H1 (cell line): Measurements from ENCODE around the gene STAMBPL1. TPM values are rescaled to one million over a fixed set of nuclear protein-coding genes. Genes with fewer than 3 reads are reported as not detected.

Experiments used
- CTCF ChIA-PET: fragments of 300-600 bp; sonication (Branson Sonifier 250); formaldehyde crosslinking; loops from one replicate; lab custom pipeline; 2021; ENCODE audit not compliant: partially characterized antibody; lab: Charles Lee
- POLR2A ChIA-PET: fragments of 300-600 bp; sonication (Branson Sonifier 250); formaldehyde crosslinking; loops from one replicate; lab custom pipeline; 2021; ENCODE audit warnings: inconsistent platforms; ENCODE audit not compliant: partially characterized antibody; lab: Charles Lee
- DNase-seq, 2 experiments: peaks; one replicate each; pipeline versions ENCODE4 v3.0.0 to v3.0.0-alpha.2; 2010 to 2022; ENCODE audit warnings: low spot score in 2 of 2, low read depth in 1 of 2, mixed read lengths in 1 of 2
- FAIRE-seq: peaks from 2 replicates; lab custom pipeline; 2011; peaks lifted over from hg19 to GRCh38; lab: Jason Lieb, UNC
- H2AFZ ChIP-seq: 2 replicates; pipeline ENCODE4 v1.8.1; 2012; ENCODE audit warnings: low read length, inconsistent platforms
- H2AK5ac ChIP-seq: 2 replicates; pipeline ENCODE4 v1.6.1; 2013; ENCODE audit warnings: low read depth, low read length
- H2BK120ac ChIP-seq: replicated peaks from 2 replicates; pipeline ENCODE3; 2013; ENCODE audit warnings: low read depth, low read length, inconsistent platforms
- H2BK12ac ChIP-seq: 2 replicates; pipeline ENCODE4 v1.6.1; 2013; ENCODE audit warnings: low read depth, low read length
- H2BK15ac ChIP-seq: 2 replicates; pipeline ENCODE4 v1.6.1; 2013; ENCODE audit warnings: low read length
- H2BK20ac ChIP-seq: 2 replicates; pipeline ENCODE4 v1.6.1; 2013; ENCODE audit warnings: low read length
- H2BK5ac ChIP-seq: 2 replicates; pipeline ENCODE4 v1.6.1; 2013; ENCODE audit warnings: low read depth, low read length
- H3K14ac ChIP-seq: 2 replicates; pipeline ENCODE4 v1.6.1; 2013; ENCODE audit warnings: inconsistent platforms; ENCODE audit not compliant: insufficient read length
- H3K18ac ChIP-seq: 2 replicates; pipeline ENCODE4 v1.6.1; 2013; ENCODE audit warnings: low read length; ENCODE audit errors: extremely low read depth
- H3K23ac ChIP-seq: 2 replicates; pipeline ENCODE4 v1.6.1; 2013; ENCODE audit warnings: inconsistent platforms; ENCODE audit not compliant: insufficient read length
- H3K23me2 ChIP-seq: 2 replicates; pipeline ENCODE4 v1.6.1; 2013; ENCODE audit warnings: low read depth, low read length
- H3K27ac ChIP-seq: 2 replicates; pipeline ENCODE4 v1.6.1; 2011; ENCODE audit warnings: low read depth, low read length, inconsistent platforms
- H3K27me3 ChIP-seq, 4 experiments: replicated peaks in 1 of 4; 1 replicate in 1 of 4; 2 replicates in 3 of 4; pipeline versions ENCODE4 v1.6.1 to v1.8.1; 2011 to 2013; ENCODE audit warnings: low read length in 3 of 4, mild to moderate bottlenecking in 3 of 4, inconsistent platforms in 2 of 4, mixed read lengths in 2 of 4, moderate library complexity in 1 of 4; ENCODE audit not compliant: control insufficient read depth in 3 of 4, insufficient read depth in 3 of 4; ENCODE audit errors: extremely low read depth in 1 of 4
- H3K36me3 ChIP-seq, 4 experiments: 2 replicates each; pipeline versions ENCODE4 v1.6.1 to v1.8.1; 2011 to 2013; ENCODE audit warnings: mild to moderate bottlenecking in 4 of 4, low read length in 3 of 4, moderate library complexity in 2 of 4, control low read depth in 1 of 4, inconsistent platforms in 1 of 4; ENCODE audit not compliant: insufficient read depth in 4 of 4, control insufficient read depth in 2 of 4
- H3K4ac ChIP-seq: replicated peaks from 2 replicates; pipeline ENCODE3; 2013; ENCODE audit warnings: low read length, low read depth, mixed read lengths, inconsistent platforms; ENCODE audit not compliant: insufficient read length
- H3K4me1 ChIP-seq, 4 experiments: replicated peaks in 1 of 4; 1 replicate in 1 of 4; 2 replicates in 3 of 4; pipeline versions ENCODE4 v1.6.1 to v1.8.1; 2011 to 2013; ENCODE audit warnings: low read length in 3 of 4, inconsistent platforms in 2 of 4, mixed read lengths in 1 of 4; ENCODE audit not compliant: insufficient read depth in 4 of 4, control insufficient read depth in 3 of 4
- H3K4me2 ChIP-seq, 2 experiments: 2 replicates each; pipeline versions ENCODE4 v1.6.1 to v1.8.1; 2011 to 2013; ENCODE audit warnings: low read depth in 2 of 2, low read length in 2 of 2, control low read depth in 1 of 2, inconsistent platforms in 1 of 2, mild to moderate bottlenecking in 1 of 2; ENCODE audit not compliant: insufficient read depth in 1 of 2
- H3K4me3 ChIP-seq, 4 experiments: fragments of 200-600, 300-600 bp in 1 of 4; sonication (generic), shearing (Covaris generic), sonication (Bioruptor Twin) in 1 of 4; 2 replicates each; pipeline versions ENCODE4 v1.5.1 to v1.8.1; 2011 to 2016; ENCODE audit warnings: low read length in 4 of 4, low read depth in 3 of 4, control low read depth in 2 of 4, inconsistent platforms in 2 of 4, mild to moderate bottlenecking in 2 of 4, mixed read lengths in 1 of 4, moderate library complexity in 1 of 4; ENCODE audit not compliant: insufficient read depth in 2 of 4; ENCODE audit errors: extremely low read depth in 1 of 4
- H3K56ac ChIP-seq: replicated peaks from 2 replicates; pipeline ENCODE3; 2013; ENCODE audit warnings: low read depth, mild to moderate bottlenecking, mixed read lengths, low read length, inconsistent platforms; ENCODE audit not compliant: insufficient read length
- H3K79me1 ChIP-seq: 2 replicates; pipeline ENCODE4 v1.6.1; 2013; ENCODE audit warnings: low read depth, low read length, control low read depth
- H3K79me2 ChIP-seq, 2 experiments: 2 replicates each; pipeline versions ENCODE4 v1.6.1 to v1.8.1; 2012 to 2013; ENCODE audit warnings: low read length in 2 of 2, mild to moderate bottlenecking in 2 of 2, inconsistent platforms in 1 of 2; ENCODE audit not compliant: insufficient read depth in 2 of 2, control insufficient read depth in 1 of 2
- H3K9ac ChIP-seq, 4 experiments: replicated peaks in 1 of 4; 1 replicate in 1 of 4; 2 replicates in 3 of 4; pipeline versions ENCODE4 v1.6.1 to v1.8.1; 2011 to 2013; ENCODE audit warnings: low read depth in 3 of 4, low read length in 3 of 4, control low read depth in 2 of 4, mild to moderate bottlenecking in 2 of 4, moderate library complexity in 2 of 4, inconsistent platforms in 1 of 4; ENCODE audit errors: extremely low read depth in 1 of 4
- H3K9me3 ChIP-seq, 2 experiments: 2 replicates each; pipeline versions ENCODE4 v1.6.1 to v1.8.1; 2012 to 2013; ENCODE audit warnings: mild to moderate bottlenecking in 2 of 2, moderate library complexity in 2 of 2, control low read depth in 1 of 2, inconsistent platforms in 1 of 2, low read depth in 1 of 2, low read length in 1 of 2, mixed read lengths in 1 of 2; ENCODE audit not compliant: insufficient read depth in 2 of 2
- H4K20me1 ChIP-seq, 2 experiments: replicated peaks in 1 of 2; 2 replicates each; pipeline versions ENCODE3 to v1.8.1; 2011 to 2013; ENCODE audit warnings: inconsistent platforms in 2 of 2, low read length in 2 of 2, mild to moderate bottlenecking in 1 of 2; ENCODE audit not compliant: insufficient read depth in 2 of 2, control insufficient read depth in 1 of 2
- H4K5ac ChIP-seq: 2 replicates; pipeline ENCODE4 v1.6.1; 2013; ENCODE audit warnings: low read length, low read depth, mixed read lengths, inconsistent platforms; ENCODE audit not compliant: insufficient read length
- H4K8ac ChIP-seq: 2 replicates; pipeline ENCODE4 v1.8.0; 2013; ENCODE audit warnings: mild to moderate bottlenecking, moderate library complexity, low read length, inconsistent platforms; ENCODE audit not compliant: insufficient read depth; ENCODE audit errors: extremely low read depth
- H4K91ac ChIP-seq: replicated peaks from 2 replicates; pipeline ENCODE3; 2013; ENCODE audit warnings: low read length, mixed read lengths, inconsistent platforms; ENCODE audit not compliant: insufficient read length
- BCL11A ChIP-seq, 2 experiments: IDR thresholded peaks; one replicate each; pipeline ENCODE4 v1.6.1; 2011; ENCODE audit warnings: low read depth in 2 of 2, low read length in 2 of 2, mild to moderate bottlenecking in 2 of 2
- CBX5 ChIP-seq: fragments of 300-800, 300-1000 bp; sonication (generic); IDR thresholded peaks from 2 replicates; pipeline ENCODE4 v1.7.1; 2016; ENCODE audit warnings: antibody characterized with exemption, low read length, low read depth
- CTCF ChIP-seq, 3 experiments: IDR thresholded peaks; 1 replicate in 2 of 3; 2 replicates in 1 of 3; pipeline versions ENCODE4 v1.5.1 to v1.6.1; 2011; ENCODE audit warnings: low read length in 3 of 3, mild to moderate bottlenecking in 3 of 3, inconsistent platforms in 2 of 3, low read depth in 1 of 3, moderate library complexity in 1 of 3; ENCODE audit not compliant: insufficient read depth in 1 of 3; ENCODE audit errors: control extremely low read depth in 1 of 3
- MAFK ChIP-seq: IDR thresholded peaks from 2 replicates; pipeline ENCODE4 v1.6.1; 2012; ENCODE audit warnings: low read depth, mild to moderate bottlenecking, improper control_type of control experiment, low read length
- RAD21 ChIP-seq, 2 experiments: IDR thresholded peaks in 1 of 2; conservative IDR thresholded peaks in 1 of 2; 2 replicates each; pipeline ENCODE4 v1.6.1; 2011; ENCODE audit warnings: low read depth in 2 of 2, low read length in 2 of 2, improper control_type of control experiment in 1 of 2, inconsistent platforms in 1 of 2, mild to moderate bottlenecking in 1 of 2, moderate library complexity in 1 of 2
- RBBP5 ChIP-seq: IDR thresholded peaks from 2 replicates; pipeline ENCODE4 v1.7.1; 2012; ENCODE audit warnings: low read depth, mild to moderate bottlenecking, inconsistent platforms, low read length, moderate library complexity, borderline replicate concordance
- SIN3A ChIP-seq, 2 experiments: IDR thresholded peaks in 1 of 2; conservative IDR thresholded peaks in 1 of 2; 2 replicates each; pipeline ENCODE4 v1.6.1; 2011 to 2012; ENCODE audit warnings: low read length in 2 of 2, improper control_type of control experiment in 1 of 2, low read depth in 1 of 2, mild to moderate bottlenecking in 1 of 2
- SIRT6 ChIP-seq: IDR thresholded peaks from one replicate; pipeline ENCODE4 v1.7.1; 2012; ENCODE audit warnings: low read length, inconsistent platforms
- SP2 ChIP-seq: IDR thresholded peaks from 2 replicates; pipeline ENCODE4 v1.6.1; 2012; ENCODE audit warnings: mild to moderate bottlenecking, low read length, inconsistent platforms
- SP4 ChIP-seq: IDR thresholded peaks from 2 replicates; pipeline ENCODE4 v1.6.1; 2012; ENCODE audit warnings: low read length, inconsistent platforms
- USF2 ChIP-seq: IDR thresholded peaks from 2 replicates; pipeline ENCODE4 v1.6.1; 2011; ENCODE audit warnings: low read length, improper control_type of control experiment
- ZNF274 ChIP-seq: IDR thresholded peaks from 2 replicates; pipeline ENCODE4 v1.7.0; 2012; ENCODE audit warnings: low read length, borderline replicate concordance; ENCODE audit errors: extremely low read depth
- polyA plus RNA-seq, 7 experiments: library from polyadenylated mRNA; depleted of rRNA in 3 of 7; stranded (reverse) in 5 of 7; unstranded in 2 of 7; fragments of >200 nt in 5 of 7; fragments of 200-250 nt in 2 of 7; gene quantifications; 1 replicate in 5 of 7; 2 replicates in 1 of 7; 4 replicates in 1 of 7; pipeline versions ENCODE4 v1.2.1 to v1.2.3, GENCODE V29; 2011 to 2013; ENCODE audit warnings: missing spikeins in 2 of 7, mixed read lengths in 2 of 7
- total RNA-seq: library from RNA; stranded (reverse); fragmentation: NEBNext Ultra II Directional; extraction: Animal tissue kit (Norgen Biotek cat#: 25700); gene quantifications from 2 replicates; pipeline ENCODE4 v1.2.1, GENCODE V29; 2021

The STAMBPL1 gene
- total and polyA plus RNA-seq, 2 of the 8 experiments (the other 6 are each of a cell fraction or from before 2014, with no cell fraction given): 5.5 TPM

- H2BK20ac ChIP-seq: no peak overlapping the region
- no peak overlapping the region for H3K23ac ChIP-seq
- no peaks in the 10 kb centered on the region for H3K9me3 ChIP-seq
- no peak overlapping the region for H4K8ac ChIP-seq
- H3K14ac ChIP-seq: no peak overlapping the region
- no peaks in the 10 kb centered on the region for H3K36me3 ChIP-seq
- ChIA-PET CTCF (interaction anchor here (1.1 to 1.5 kb wide), 2 partner anchors 26 to 28 kb away, joined by 4 to 9 read pairs; no protein-coding TSS in a partner anchor), POLR2A (no interaction called here)
- H2BK120ac ChIP-seq: no peak overlapping the region
- no peaks in the 10 kb centered on the region for H3K4me1 ChIP-seq
- no peak overlapping the region for H2AFZ ChIP-seq
- H3K4me2 ChIP-seq: no peak overlapping the region
- no peak overlapping the region for H3K4ac ChIP-seq
- no peak overlapping the region for H2BK12ac ChIP-seq
- H2BK15ac ChIP-seq: no peak overlapping the region
- FAIRE-seq (no peak), DNase-seq (no peak)
- H3K27me3 ChIP-seq: no peaks in the 10 kb centered on the region
- no peak overlapping the region for H2BK5ac ChIP-seq
- no peak overlapping the region for H3K27ac ChIP-seq
- H3K18ac ChIP-seq: no peak overlapping the region
- no peaks in the 10 kb centered on the region for H4K20me1 ChIP-seq
- H3K79me2 ChIP-seq: no peaks in the 10 kb centered on the region
- H4K91ac ChIP-seq: no peak overlapping the region
- H3K4me3 ChIP-seq: no peak overlapping the region
- no peak overlapping the region for H3K9ac ChIP-seq
- no peaks in the 10 kb centered on the region for H3K79me1 ChIP-seq
- H3K23me2 ChIP-seq: no peaks in the 10 kb centered on the region
- H3K56ac ChIP-seq: no peak overlapping the region
- H4K5ac ChIP-seq: no peak overlapping the region
- H2AK5ac ChIP-seq: no peak overlapping the region
- TF ChIP-seq SIRT6: no peak
- no peak for TF ChIP-seq RBBP5
- no peak for TF ChIP-seq BCL11A (IDR thresholded peaks at IDR 0.05; ENCODE audit: low read depth in 2 of 2, low read length in 2 of 2)
- no peak for TF ChIP-seq USF2
- no peak for TF ChIP-seq SP2
- no peak for TF ChIP-seq ZNF274
- no peak for TF ChIP-seq CBX5
- no peak for TF ChIP-seq SP4
- no peak for TF ChIP-seq RAD21 (IDR thresholded peaks at IDR 0.05 in 1 of 2, conservative IDR thresholded peaks at IDR 0.05 in 1 of 2; ENCODE audit: low read depth in 2 of 2, low read length in 2 of 2)
- TF ChIP-seq MAFK: no peak
- TF ChIP-seq SIN3A (conservative IDR thresholded peaks at IDR 0.05 in 1 of 2, IDR thresholded peaks at IDR 0.05 in 1 of 2; ENCODE audit: low read depth in 1 of 2, low read length in 2 of 2): no peak
- no peak for TF ChIP-seq CTCF (IDR thresholded peaks at IDR 0.05; ENCODE audit: control extremely low read depth in 1 of 3, insufficient read depth in 1 of 3, low read depth in 1 of 3, low read length in 3 of 3)
These were observed 81.2 kb downstream of the STAMBPL1 start for GRCh38 chr10:88961266-88961665.
